ENCODE results near the gene SMAD2. TPM values are rescaled to one million over a fixed set of nuclear protein-coding genes. Genes with fewer than 3 reads are reported as not detected.
"Not testable (repeated sequence)": the region's sequence is repeated elsewhere in the genome, so short reads cannot be mapped to it uniquely, and the experiment has no call there.

SMAD2 gene
- polyA plus RNA-seq, 1 donor (not counting 4 experiments of a cell fraction or from before 2014, with no cell fraction given): 87.1 TPM

DNA sequence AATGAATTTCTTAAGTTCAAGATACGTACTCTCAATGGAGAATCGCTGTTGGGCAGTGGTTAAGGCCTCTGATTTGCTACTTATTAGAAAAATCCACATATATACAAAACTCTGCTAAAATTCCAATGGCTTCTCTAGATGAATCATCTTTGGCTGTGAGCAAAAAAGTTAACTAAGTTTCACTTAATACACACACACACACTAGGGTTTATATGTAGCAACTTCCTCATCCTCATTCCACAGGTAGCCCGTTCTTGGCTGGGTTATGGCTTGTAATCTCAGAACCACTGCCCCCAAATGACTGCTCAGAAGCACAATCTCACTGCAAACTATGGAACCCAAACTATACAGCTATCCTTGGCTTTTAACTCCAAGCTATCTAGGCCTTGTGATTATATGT is 99.7 kb downstream of the SMAD2 start:
- Histone ChIP-seq H3K79me2 (ENCODE audit: control insufficient read depth, insufficient read depth, low read length) (no peaks in the 10 kb centered on the region), H3K9ac (ENCODE audit: control insufficient read depth, extremely low read depth, insufficient read depth, low read length) (no peak overlapping the region), H3K27me3 (ENCODE audit: control insufficient read depth, extremely low read depth, insufficient read depth, low read length) (no peaks in the 10 kb centered on the region), H3K9me3 (ENCODE audit: control insufficient read depth, low read depth, low read length) (no peaks in the 10 kb centered on the region), H3K4me1 (ENCODE audit: control insufficient read depth, extremely low read depth, insufficient read depth, low read length) (no peaks in the 10 kb centered on the region), H3K27ac (ENCODE audit: control insufficient read depth, insufficient read depth, low read length) (no peak overlapping the region), H2AFZ (ENCODE audit: control insufficient read depth, low read length) (no peak overlapping the region), H4K20me1 (ENCODE audit: control insufficient read depth, extremely low read depth, insufficient read depth, low read length) (no peaks in the 10 kb centered on the region), H3K36me3 (ENCODE audit: control insufficient read depth in 2 of 2, extremely low read depth in 1 of 2, insufficient read depth in 2 of 2, low read length in 2 of 2) (peaks cover 1 to 2% of the 10 kb centered on the region in 2 experiments), H3K4me3 (ENCODE audit: control insufficient read depth in 2 of 3, extremely low read depth in 1 of 3, insufficient read depth in 2 of 3, low read depth in 1 of 3, low read length in 3 of 3) (no peak overlapping the region), H3K9me1 (ENCODE audit: control insufficient read depth, extremely low read depth, insufficient read depth, low read length) (no peaks in the 10 kb centered on the region), H3K4me2 (ENCODE audit: control insufficient read depth, extremely low read depth, insufficient read depth, low read depth, low read length) (no peak overlapping the region)
- no peak for FAIRE-seq
- no peak for DNase-seq (ENCODE audit: low read depth, low spot score)
- no peak for TF ChIP-seq EZH2 (IDR thresholded peaks at IDR 0.05; ENCODE audit: low read length)
- TF ChIP-seq, protein P1, sequence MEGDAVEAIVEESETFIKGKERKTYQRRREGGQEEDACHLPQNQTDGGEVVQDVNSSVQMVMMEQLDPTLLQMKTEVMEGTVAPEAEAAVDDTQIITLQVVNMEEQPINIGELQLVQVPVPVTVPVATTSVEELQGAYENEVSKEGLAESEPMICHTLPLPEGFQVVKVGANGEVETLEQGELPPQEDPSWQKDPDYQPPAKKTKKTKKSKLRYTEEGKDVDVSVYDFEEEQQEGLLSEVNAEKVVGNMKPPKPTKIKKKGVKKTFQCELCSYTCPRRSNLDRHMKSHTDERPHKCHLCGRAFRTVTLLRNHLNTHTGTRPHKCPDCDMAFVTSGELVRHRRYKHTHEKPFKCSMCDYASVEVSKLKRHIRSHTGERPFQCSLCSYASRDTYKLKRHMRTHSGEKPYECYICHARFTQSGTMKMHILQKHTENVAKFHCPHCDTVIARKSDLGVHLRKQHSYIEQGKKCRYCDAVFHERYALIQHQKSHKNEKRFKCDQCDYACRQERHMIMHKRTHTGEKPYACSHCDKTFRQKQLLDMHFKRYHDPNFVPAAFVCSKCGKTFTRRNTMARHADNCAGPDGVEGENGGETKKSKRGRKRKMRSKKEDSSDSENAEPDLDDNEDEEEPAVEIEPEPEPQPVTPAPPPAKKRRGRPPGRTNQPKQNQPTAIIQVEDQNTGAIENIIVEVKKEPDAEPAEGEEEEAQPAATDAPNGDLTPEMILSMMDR (optimal IDR thresholded peaks at IDR 0.05 in 1 of 3, IDR thresholded peaks at IDR 0.05 in 1 of 3, conservative IDR thresholded peaks at IDR 0.05 in 1 of 3; ENCODE audit: extremely low read depth in 1 of 3, insufficient read depth in 2 of 3, low read length in 3 of 3): no peak
- dilution Hi-C loops (cut with MboI; ENCODE audit: extremely low pct_ligation_motif_present, low sequenced_read_pairs): no loop called here

DNA sequence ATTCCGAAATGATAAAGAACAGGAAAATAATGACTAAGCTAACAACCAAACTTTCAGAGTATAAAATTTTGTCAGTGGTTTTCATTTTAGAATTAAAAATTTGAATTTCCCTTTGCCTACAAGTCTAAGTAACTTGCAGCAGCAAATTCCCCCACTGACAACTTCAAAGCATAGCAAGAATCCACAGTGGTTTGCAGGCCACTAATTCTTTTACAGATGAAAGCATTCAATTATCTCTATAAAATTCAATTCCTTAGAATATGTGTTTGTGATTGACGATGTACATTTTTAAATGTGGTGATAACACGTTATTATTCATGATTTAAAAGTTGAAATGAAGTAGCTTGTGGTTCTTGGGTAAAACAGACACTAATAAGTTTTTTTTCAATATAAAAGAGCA is 100.6 kb downstream of the SMAD2 start:
- FAIRE-seq (no peak), DNase-seq (ENCODE audit: low read depth, low spot score) (no peak)
- no peak overlapping the region for H3K4me3 ChIP-seq (ENCODE audit: control insufficient read depth in 2 of 3, extremely low read depth in 1 of 3, insufficient read depth in 2 of 3, low read depth in 1 of 3, low read length in 3 of 3)
- H3K4me1 ChIP-seq (ENCODE audit: control insufficient read depth, extremely low read depth, insufficient read depth, low read length): no peaks in the 10 kb centered on the region
- no peak overlapping the region for H3K4me2 ChIP-seq (ENCODE audit: control insufficient read depth, extremely low read depth, insufficient read depth, low read depth, low read length)
- no peaks in the 10 kb centered on the region for H4K20me1 ChIP-seq (ENCODE audit: control insufficient read depth, extremely low read depth, insufficient read depth, low read length)
- H2AFZ ChIP-seq (ENCODE audit: control insufficient read depth, low read length): no peak overlapping the region
- H3K9me1 ChIP-seq (ENCODE audit: control insufficient read depth, extremely low read depth, insufficient read depth, low read length): no peaks in the 10 kb centered on the region
- no peak overlapping the region for H3K9ac ChIP-seq (ENCODE audit: control insufficient read depth, extremely low read depth, insufficient read depth, low read length)
- TF ChIP-seq, protein P1 (optimal IDR thresholded peaks at IDR 0.05 in 1 of 3, IDR thresholded peaks at IDR 0.05 in 1 of 3, conservative IDR thresholded peaks at IDR 0.05 in 1 of 3; ENCODE audit: extremely low read depth in 1 of 3, insufficient read depth in 2 of 3, low read length in 3 of 3): no peak
- no peak for TF ChIP-seq EZH2 (IDR thresholded peaks at IDR 0.05; ENCODE audit: low read length)
- dilution Hi-C loops (cut with MboI; ENCODE audit: extremely low pct_ligation_motif_present, low sequenced_read_pairs): no loop called here
- no peaks in the 10 kb centered on the region for H3K27me3 ChIP-seq (ENCODE audit: control insufficient read depth, extremely low read depth, insufficient read depth, low read length)
- no peaks in the 10 kb centered on the region for H3K79me2 ChIP-seq (ENCODE audit: control insufficient read depth, insufficient read depth, low read length)
- peaks cover 1 to 2% of the 10 kb centered on the region in 2 experiments for H3K36me3 ChIP-seq (ENCODE audit: control insufficient read depth in 2 of 2, extremely low read depth in 1 of 2, insufficient read depth in 2 of 2, low read length in 2 of 2)
- H3K9me3 ChIP-seq (ENCODE audit: control insufficient read depth, low read depth, low read length): no peaks in the 10 kb centered on the region
- no peak overlapping the region for H3K27ac ChIP-seq (ENCODE audit: control insufficient read depth, insufficient read depth, low read length)

DNA sequence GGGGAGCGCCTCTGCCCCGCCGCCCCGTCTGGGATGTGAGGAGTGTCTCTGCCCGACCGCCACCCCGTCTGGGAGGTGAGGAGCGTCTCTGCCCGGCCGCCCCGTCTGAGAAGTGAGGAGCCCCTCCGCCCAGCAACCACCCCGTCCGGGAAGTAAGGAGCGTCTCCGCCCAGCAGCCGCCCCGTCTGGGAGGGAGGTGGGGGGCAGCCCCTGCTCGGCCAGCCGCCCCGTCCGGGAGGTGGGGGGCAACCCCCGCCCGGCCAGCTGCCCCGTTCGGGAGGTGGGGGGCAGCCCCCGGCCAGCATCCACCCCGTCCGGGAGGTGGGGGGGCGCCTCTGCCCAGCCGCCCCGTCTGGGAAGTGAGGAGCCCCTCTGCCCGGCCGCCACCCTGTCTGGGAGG is 102.4 kb downstream of the SMAD2 start:
- H3K9ac ChIP-seq (ENCODE audit: control insufficient read depth, extremely low read depth, insufficient read depth, low read length); H4K20me1 ChIP-seq (ENCODE audit: control insufficient read depth, extremely low read depth, insufficient read depth, low read length); H3K9me1 ChIP-seq (ENCODE audit: control insufficient read depth, extremely low read depth, insufficient read depth, low read length); H3K27ac ChIP-seq (ENCODE audit: control insufficient read depth, insufficient read depth, low read length); H3K9me3 ChIP-seq (ENCODE audit: control insufficient read depth, low read depth, low read length); H3K27me3 ChIP-seq (ENCODE audit: control insufficient read depth, extremely low read depth, insufficient read depth, low read length); H3K36me3 ChIP-seq (ENCODE audit: control insufficient read depth in 2 of 2, extremely low read depth in 1 of 2, insufficient read depth in 2 of 2, low read length in 2 of 2); H3K79me2 ChIP-seq (ENCODE audit: control insufficient read depth, insufficient read depth, low read length); FAIRE-seq; H3K4me2 ChIP-seq (ENCODE audit: control insufficient read depth, extremely low read depth, insufficient read depth, low read depth, low read length); DNase-seq (ENCODE audit: low read depth, low spot score); H3K4me3 ChIP-seq (ENCODE audit: control insufficient read depth in 2 of 3, extremely low read depth in 1 of 3, insufficient read depth in 2 of 3, low read depth in 1 of 3, low read length in 3 of 3); H3K4me1 ChIP-seq (ENCODE audit: control insufficient read depth, extremely low read depth, insufficient read depth, low read length); H2AFZ ChIP-seq (ENCODE audit: control insufficient read depth, low read length); dilution Hi-C loops (cut with MboI; ENCODE audit: extremely low pct_ligation_motif_present, low sequenced_read_pairs): not testable (repeated sequence)
